Bronchial epithelial cell (primary cell): ENCODE measurements around the gene SORCS2. TPM values are rescaled to one million over a fixed set of nuclear protein-coding genes. Genes with fewer than 3 reads are reported as not detected.

ENCODE experiments used
- DNase-seq: peaks from one replicate; pipeline ENCODE4 v3.0.0-alpha.2; 2010; ENCODE audit warnings: low read depth
- FAIRE-seq: peaks from 2 replicates; lab custom pipeline; 2011; peaks lifted over from hg19 to GRCh38; lab: Jason Lieb, UNC
- H3K27me3 ChIP-seq: 2 replicates; pipeline ENCODE4 v1.5.1; 2011; ENCODE audit warnings: low read length; ENCODE audit not compliant: control insufficient read depth, insufficient read depth
- H3K36me3 ChIP-seq: 2 replicates; pipeline ENCODE4 v1.5.1; 2011; ENCODE audit warnings: low read length; ENCODE audit not compliant: control insufficient read depth, insufficient read depth
- H3K4me3 ChIP-seq: 2 replicates; pipeline ENCODE4 v1.5.1; 2011; ENCODE audit warnings: mild to moderate bottlenecking, low read depth, low read length, control low read depth
- total RNA-seq: library from RNA; depleted of rRNA; stranded (reverse); fragments of >200 nt; gene quantifications from 2 replicates; pipeline ENCODE4 v1.2.1, GENCODE V29; 2014
- TF ChIP-seq, protein P1 (sequence below): IDR thresholded peaks from 2 replicates; pipeline ENCODE4 v1.5.1; 2011; ENCODE audit warnings: mild to moderate bottlenecking, moderate library complexity, low read length, control low read depth, inconsistent platforms; ENCODE audit not compliant: insufficient read depth, severe bottlenecking

Gene SORCS2
- total RNA-seq, 1 donor from 2014 or later, result under 0.01 TPM

DNA sequence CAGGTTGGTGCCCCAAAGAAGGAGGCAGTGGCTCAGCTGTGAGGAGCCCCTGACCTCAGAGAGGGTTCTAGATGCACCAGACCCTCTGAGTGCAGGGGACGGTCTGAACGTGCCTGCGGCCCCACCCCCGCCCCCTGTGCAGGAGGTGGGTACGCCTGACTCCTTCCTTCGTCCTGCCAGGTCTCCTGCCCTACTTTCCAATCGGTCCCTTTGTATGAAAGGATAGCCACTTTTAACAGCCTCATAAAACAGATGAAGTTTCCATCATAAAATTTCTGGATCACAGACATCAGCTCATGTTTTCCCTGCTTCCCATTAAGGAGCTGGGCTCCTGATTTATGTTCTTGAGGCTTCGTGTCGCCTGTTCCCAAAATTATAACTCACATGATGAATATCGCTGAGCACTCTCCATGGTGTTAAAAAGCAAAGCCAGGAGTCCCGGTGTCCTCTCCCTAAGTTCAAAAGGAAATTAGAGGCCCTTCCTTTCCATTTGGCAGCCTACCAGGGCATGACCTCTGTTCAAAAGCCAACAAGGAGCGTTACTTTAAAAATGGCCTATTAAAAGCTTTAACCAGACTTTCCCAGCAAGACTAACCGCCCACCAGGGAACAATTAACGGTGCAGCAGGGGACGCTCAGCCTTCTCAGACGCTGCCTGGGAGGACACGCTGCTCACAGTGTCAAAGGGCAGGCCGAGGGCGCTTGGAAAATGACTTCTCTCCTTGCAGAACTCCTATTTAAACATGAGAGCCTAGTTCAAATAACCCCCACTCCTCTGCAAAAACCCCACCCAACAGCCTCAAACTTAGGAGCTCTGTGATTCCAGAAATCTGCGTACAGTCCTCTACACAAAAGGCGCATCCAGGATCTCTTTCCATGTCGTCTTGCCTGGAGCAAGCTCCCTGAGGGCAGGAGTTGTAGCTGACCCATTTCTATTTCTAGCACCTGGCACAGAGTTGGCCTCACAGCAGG is 565.4 kb downstream of the SORCS2 start:
- no peak overlapping the region for H3K4me3 ChIP-seq
- no peaks in the 10 kb centered on the region for H3K27me3 ChIP-seq
- TF ChIP-seq, protein P1, sequence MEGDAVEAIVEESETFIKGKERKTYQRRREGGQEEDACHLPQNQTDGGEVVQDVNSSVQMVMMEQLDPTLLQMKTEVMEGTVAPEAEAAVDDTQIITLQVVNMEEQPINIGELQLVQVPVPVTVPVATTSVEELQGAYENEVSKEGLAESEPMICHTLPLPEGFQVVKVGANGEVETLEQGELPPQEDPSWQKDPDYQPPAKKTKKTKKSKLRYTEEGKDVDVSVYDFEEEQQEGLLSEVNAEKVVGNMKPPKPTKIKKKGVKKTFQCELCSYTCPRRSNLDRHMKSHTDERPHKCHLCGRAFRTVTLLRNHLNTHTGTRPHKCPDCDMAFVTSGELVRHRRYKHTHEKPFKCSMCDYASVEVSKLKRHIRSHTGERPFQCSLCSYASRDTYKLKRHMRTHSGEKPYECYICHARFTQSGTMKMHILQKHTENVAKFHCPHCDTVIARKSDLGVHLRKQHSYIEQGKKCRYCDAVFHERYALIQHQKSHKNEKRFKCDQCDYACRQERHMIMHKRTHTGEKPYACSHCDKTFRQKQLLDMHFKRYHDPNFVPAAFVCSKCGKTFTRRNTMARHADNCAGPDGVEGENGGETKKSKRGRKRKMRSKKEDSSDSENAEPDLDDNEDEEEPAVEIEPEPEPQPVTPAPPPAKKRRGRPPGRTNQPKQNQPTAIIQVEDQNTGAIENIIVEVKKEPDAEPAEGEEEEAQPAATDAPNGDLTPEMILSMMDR, result no peak
- FAIRE-seq (no peak), DNase-seq (no peak)
- H3K36me3 ChIP-seq, result peaks cover 5% of the 10 kb centered on the region

GRCh38 chr4:7758476-7758875 is 566.1 kb downstream of the SORCS2 start:
- no peak for FAIRE-seq
- peaks cover 9% of the 10 kb centered on the region for H3K36me3 ChIP-seq
- no peak overlapping the region for H3K4me3 ChIP-seq
- TF ChIP-seq, protein P1, result no peak
- H3K27me3 ChIP-seq, result no peaks in the 10 kb centered on the region
- DNase-seq, result no peak

DNA sequence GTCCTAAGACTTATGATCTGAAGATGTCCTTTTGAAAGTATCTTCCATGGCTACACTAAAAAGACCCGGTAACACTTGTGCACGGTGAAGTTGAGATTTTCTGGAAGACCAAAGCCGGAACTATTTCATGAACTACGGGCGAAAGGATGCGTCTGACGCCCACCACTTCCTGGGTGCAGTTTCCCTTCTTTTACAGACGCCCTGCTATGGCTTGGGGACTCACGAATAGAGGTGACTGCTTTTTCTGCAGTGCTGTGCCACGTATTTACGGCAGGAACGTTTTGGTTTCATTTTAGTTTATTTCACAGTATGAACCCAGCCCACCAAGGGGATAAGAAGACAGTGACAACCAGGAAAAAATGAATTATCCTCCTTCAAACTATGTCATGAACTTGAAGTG is 566.9 kb downstream of the SORCS2 start:
- TF ChIP-seq, protein P1, result no peak
- H3K4me3 ChIP-seq, result no peak overlapping the region
- H3K27me3 ChIP-seq, result no peaks in the 10 kb centered on the region
- DNase-seq (no peak), FAIRE-seq (no peak)
- H3K36me3 ChIP-seq, result peaks cover 12% of the 10 kb centered on the region

DNA sequence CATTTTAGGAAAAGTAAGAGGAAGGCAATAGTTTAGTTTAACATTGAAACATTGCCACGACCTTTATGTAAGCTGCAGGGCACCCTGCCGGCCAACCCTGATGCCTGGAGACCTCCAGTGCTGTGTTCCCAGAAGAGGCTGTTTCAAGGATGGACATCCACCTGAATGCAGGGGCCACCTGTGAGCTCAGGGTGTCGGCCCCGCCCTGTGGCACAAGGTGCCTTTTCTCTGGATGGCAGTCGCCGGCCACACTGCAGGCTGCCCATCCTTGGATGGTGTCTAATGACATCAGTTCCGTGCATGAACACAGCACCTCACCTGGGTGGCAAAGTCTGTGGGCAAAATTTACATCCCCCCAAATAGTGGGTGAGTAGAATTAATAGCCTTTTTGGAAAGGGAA is 567.3 kb downstream of the SORCS2 start:
- TF ChIP-seq, protein P1, result no peak
- no peaks in the 10 kb centered on the region for H3K27me3 ChIP-seq
- peaks cover 12% of the 10 kb centered on the region for H3K36me3 ChIP-seq
- no peak for FAIRE-seq
- no peak overlapping the region for H3K4me3 ChIP-seq
- no peak for DNase-seq

- FAIRE-seq (no peak), DNase-seq (no peak)
- Histone ChIP-seq H3K4me3 (no peak overlapping the region), H3K36me3 (peaks cover 14% of the 10 kb centered on the region), H3K27me3 (no peaks in the 10 kb centered on the region)
- TF ChIP-seq, protein P1, result no peak
Observed at GRCh38 chr4:7760228-7760627, 567.9 kb downstream of the SORCS2 start.

DNA sequence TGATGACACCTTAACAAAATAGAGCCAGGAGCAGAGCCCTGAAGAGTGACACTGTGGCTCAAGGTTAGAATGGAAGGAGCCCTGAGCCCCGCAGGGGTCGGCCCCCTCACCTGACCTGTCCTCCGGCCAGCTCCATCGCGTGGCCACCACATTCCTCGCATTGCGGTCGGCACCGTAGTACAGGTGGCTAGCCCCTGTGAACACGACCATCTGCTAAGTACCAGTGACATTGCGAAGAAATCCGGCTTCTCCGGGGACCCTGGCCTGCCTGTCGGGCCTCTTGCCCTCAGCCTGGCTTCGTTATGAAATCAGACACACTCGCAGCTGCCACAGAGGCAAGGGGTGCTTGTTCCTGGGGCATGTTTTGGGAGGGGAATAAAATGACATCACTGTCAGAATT is 568.4 kb downstream of the SORCS2 start:
- no peak for FAIRE-seq
- DNase-seq, result no peak
- TF ChIP-seq, protein P1, result no peak
- no peak overlapping the region for H3K4me3 ChIP-seq
- H3K27me3 ChIP-seq, result no peaks in the 10 kb centered on the region
- peaks cover 16% of the 10 kb centered on the region for H3K36me3 ChIP-seq
